ENCODE measurements around the gene PRR15L. TPM values are rescaled to one million over a fixed set of nuclear protein-coding genes. Genes with fewer than 3 reads are reported as not detected.

The PRR15L gene
- total RNA-seq, 2 donors from 2014 or later, result 0.57 to 0.60 TPM

GRCh38 chr17:47905221-47905733 lies 52.4 kb downstream of the PRR15L start:
- no peak for TF ChIP-seq CTCF (conservative IDR thresholded peaks at IDR 0.05)
- Histone ChIP-seq H3K4me1 (ENCODE audit: control insufficient read depth, insufficient read depth, low read length) (peaks cover 8% of the 10 kb centered on the region), H3K9ac (ENCODE audit: extremely low read depth, low read length, poor library complexity, severe bottlenecking) (peak overlapping the region; percentile 33), H3K36me3 (ENCODE audit: control insufficient read depth, insufficient read depth, low read length) (peaks cover 4% of the 10 kb centered on the region), H3K27ac (ENCODE audit: low read depth, low read length) (peak overlapping the region; percentile 40), H3K27me3 (ENCODE audit: control insufficient read depth, insufficient read depth, low read length, poor library complexity, severe bottlenecking) (no peaks in the 10 kb centered on the region), H3K9me3 (ENCODE audit: control insufficient read depth, low read length) (no peaks in the 10 kb centered on the region), H3K4me3 (ENCODE audit: low read length) (no peak overlapping the region)
- no peak overlapping the region for H3K4me3 Mint-ChIP-seq
- peaks cover 44% of the 10 kb centered on the region for H3K4me1 Mint-ChIP-seq
- peaks cover 21% of the 10 kb centered on the region for H3K36me3 Mint-ChIP-seq (ENCODE audit: low read depth)
- 75 to 86% methylated on average over 5 to 8 of the region's 8 CpGs for WGBS, 2 experiments (ENCODE audit: insufficient coverage in 1 of 2, insufficient read length in 1 of 2)
- H3K27me3 Mint-ChIP-seq (ENCODE audit: insufficient read depth), result no peaks in the 10 kb centered on the region
- DNase-seq, result peak; percentile 75
- H3K9me3 Mint-ChIP-seq, result peaks cover 2% of the 10 kb centered on the region
- H3K27ac Mint-ChIP-seq, result peak overlapping the region; percentile 82

GRCh38 chr17:47902039-47902744 lies 55.5 kb downstream of the PRR15L start:
- WGBS, 2 experiments (ENCODE audit: insufficient coverage in 1 of 2, insufficient read length in 1 of 2), result 27 to 50% methylated on average over 3 to 4 of the region's 4 CpGs
- peak overlapping the region; percentile 80 for H3K27ac Mint-ChIP-seq

More at GRCh38 chr17:47902039-47902744, 55.5 kb downstream of the PRR15L start:
- H3K27ac ChIP-seq (ENCODE audit: low read depth, low read length), result no peak overlapping the region
- no peaks in the 10 kb centered on the region for H3K36me3 ChIP-seq (ENCODE audit: control insufficient read depth, insufficient read depth, low read length)
- peaks cover 58% of the 10 kb centered on the region for H3K4me1 Mint-ChIP-seq
- no peaks in the 10 kb centered on the region for H3K9me3 ChIP-seq (ENCODE audit: control insufficient read depth, low read length)
- no peak overlapping the region for H3K4me3 ChIP-seq (ENCODE audit: low read length)
- H3K36me3 Mint-ChIP-seq (ENCODE audit: low read depth), result peaks cover 8% of the 10 kb centered on the region
- H3K27me3 Mint-ChIP-seq (ENCODE audit: insufficient read depth), result no peaks in the 10 kb centered on the region
- H3K9me3 Mint-ChIP-seq, result peaks cover 2% of the 10 kb centered on the region
- peak; percentile 97 for DNase-seq
- peaks cover 12% of the 10 kb centered on the region for H3K4me1 ChIP-seq (ENCODE audit: control insufficient read depth, insufficient read depth, low read length)
- peak overlapping the region; percentile 13 for H3K4me3 Mint-ChIP-seq
- H3K27me3 ChIP-seq (ENCODE audit: control insufficient read depth, insufficient read depth, low read length, poor library complexity, severe bottlenecking), result no peaks in the 10 kb centered on the region
- no peak overlapping the region for H3K9ac ChIP-seq (ENCODE audit: extremely low read depth, low read length, poor library complexity, severe bottlenecking)
- no peak for TF ChIP-seq CTCF (conservative IDR thresholded peaks at IDR 0.05)

Other genes starting within 250 kb of the PRR15L start
- gene TBX21, start 224.6 kb downstream of the PRR15L start, total RNA-seq, result not detected
- gene OSBPL7, start 136.1 kb downstream of the PRR15L start, total RNA-seq, result 10 to 100 TPM; 11.4 to 15.5 TPM
- gene MRPL10, start 126.3 kb downstream of the PRR15L start, total RNA-seq, result 10 to 100 TPM; 56.3 to 65.3 TPM
- under 1 TPM; 0.73 to 0.82 TPM for gene LRRC46, start 126.2 kb downstream of the PRR15L start, total RNA-seq
- 10 to 100 TPM; 54.5 to 71.9 TPM for gene SCRN2, start 116.6 kb downstream of the PRR15L start, total RNA-seq
- gene SP6, start 106.7 kb downstream of the PRR15L start, total RNA-seq, result 1 to 10 TPM; 3.1 to 3.7 TPM
- gene SP2, start 61.6 kb downstream of the PRR15L start, total RNA-seq, result 10 to 100 TPM; 12.8 to 13.4 TPM
- gene PNPO, start 16.3 kb downstream of the PRR15L start, total RNA-seq, result 10 to 100 TPM in 1 of 2 donors, 1 to 10 TPM in 1; 8.5 to 10.4 TPM
- 100 to 1,000 TPM; 171 to 198 TPM for gene CDK5RAP3, start 13.2 kb upstream of the PRR15L start, total RNA-seq
- gene COPZ2, start 79.9 kb upstream of the PRR15L start, total RNA-seq, result not detected
- gene NFE2L1, start 90.5 kb upstream of the PRR15L start, total RNA-seq, result 100 to 1,000 TPM; 122 to 135 TPM
- 100 to 1,000 TPM; 173 to 230 TPM for gene CBX1, start 143.6 kb upstream of the PRR15L start, total RNA-seq
- gene SNX11, start 149.9 kb upstream of the PRR15L start, total RNA-seq, result 10 to 100 TPM; 19.7 to 20.5 TPM

Measured in endodermal cell (in vitro differentiated cells).